Activated CD4-positive, CD25-positive, alpha-beta regulatory T cell treated with anti-CD3 and anti-CD28 coated beads, Interleukin-2, amount 50 U/mL, for 72 hours (primary cell): ENCODE data around the gene UFSP2.

ENCODE experiments used
- DNase-seq: peaks from one replicate; pipeline ENCODE4 v3.0.0; 2021

Gene UFSP2, protein sequence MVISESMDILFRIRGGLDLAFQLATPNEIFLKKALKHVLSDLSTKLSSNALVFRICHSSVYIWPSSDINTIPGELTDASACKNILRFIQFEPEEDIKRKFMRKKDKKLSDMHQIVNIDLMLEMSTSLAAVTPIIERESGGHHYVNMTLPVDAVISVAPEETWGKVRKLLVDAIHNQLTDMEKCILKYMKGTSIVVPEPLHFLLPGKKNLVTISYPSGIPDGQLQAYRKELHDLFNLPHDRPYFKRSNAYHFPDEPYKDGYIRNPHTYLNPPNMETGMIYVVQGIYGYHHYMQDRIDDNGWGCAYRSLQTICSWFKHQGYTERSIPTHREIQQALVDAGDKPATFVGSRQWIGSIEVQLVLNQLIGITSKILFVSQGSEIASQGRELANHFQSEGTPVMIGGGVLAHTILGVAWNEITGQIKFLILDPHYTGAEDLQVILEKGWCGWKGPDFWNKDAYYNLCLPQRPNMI

DNA sequence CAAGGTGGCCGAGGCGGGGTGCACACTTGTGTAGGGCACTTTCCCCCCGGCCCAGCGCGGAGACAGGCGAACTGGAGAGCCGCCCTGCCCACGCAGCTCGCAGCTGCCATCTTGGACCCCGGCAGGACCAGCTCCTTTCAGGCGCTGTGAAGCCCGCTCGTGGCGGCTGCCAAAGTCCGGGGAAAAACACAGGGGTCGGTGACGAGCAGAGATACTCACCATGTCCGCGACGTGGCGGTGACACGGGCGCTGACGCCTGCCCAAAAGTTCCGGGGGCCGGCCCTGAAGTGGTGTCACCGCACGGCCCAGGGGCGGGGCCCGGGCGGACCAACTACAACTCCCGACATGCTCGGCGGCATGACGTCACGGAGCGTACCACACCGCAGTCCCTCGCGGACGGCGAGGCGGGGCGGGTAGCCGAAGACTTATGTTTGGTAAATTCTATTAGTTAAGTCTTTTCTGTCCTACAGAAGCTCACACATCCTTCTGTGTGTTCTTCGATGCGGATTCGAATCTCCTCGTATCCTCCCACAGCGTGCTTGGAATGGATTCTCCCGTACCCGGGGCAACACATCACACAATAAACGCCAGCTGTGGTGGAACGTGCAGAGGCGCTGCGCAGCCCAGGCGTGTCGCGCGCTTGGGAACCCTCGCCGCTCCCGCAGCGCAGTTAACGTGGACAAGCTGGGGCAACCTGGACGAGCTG lies at the start of gene UFSP2:
Gene UFSP2, minus strand, starts transcription at position 318 of the 706 bp plus-strand sequence. Its CDS starts 96 bp downstream, at position 222.
- DNase-seq: peak; percentile 91

DNA sequence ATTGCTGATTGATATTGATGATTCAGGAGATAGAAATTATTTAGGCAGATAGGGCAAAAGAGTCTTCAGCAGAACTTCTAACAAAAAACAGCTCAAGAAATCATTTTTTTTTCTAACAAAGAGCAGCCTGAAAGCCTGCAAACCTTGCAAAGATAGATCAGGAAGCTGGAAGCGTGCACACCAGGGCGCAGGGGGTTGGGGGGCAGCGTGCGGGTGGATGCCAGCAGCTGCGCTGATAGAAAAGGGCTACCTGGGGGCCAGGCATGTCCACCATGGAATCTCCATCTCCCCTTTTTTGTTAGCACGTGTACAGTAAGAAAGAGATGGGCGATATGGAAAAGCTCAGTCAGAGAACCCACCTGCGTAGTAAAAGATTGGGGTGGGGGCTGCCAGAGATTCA lies 47.5 kb upstream of the UFSP2 start:
- DNase-seq: no peak

DNA sequence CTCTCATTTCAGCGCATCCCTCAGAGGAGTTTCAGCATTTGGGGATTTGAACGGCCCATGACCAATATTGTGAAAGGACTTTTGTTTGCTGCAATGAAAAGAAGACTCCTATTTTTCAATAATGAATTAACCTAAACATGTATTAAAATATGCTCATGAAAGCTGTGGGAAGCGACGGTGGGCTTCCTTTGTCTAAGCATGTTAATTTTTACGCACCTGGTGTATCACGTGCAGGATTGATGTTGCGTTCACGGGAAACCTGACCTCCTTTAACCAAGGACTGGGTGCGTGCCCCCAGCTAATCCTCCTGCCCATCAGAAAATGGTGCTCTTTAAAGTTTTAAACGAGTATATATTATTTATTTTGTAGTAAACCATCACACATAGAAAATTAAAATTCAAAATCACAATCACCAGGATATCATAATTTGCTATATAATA lies 46.4 kb upstream of the UFSP2 start:
- DNase-seq: no peak

DNA sequence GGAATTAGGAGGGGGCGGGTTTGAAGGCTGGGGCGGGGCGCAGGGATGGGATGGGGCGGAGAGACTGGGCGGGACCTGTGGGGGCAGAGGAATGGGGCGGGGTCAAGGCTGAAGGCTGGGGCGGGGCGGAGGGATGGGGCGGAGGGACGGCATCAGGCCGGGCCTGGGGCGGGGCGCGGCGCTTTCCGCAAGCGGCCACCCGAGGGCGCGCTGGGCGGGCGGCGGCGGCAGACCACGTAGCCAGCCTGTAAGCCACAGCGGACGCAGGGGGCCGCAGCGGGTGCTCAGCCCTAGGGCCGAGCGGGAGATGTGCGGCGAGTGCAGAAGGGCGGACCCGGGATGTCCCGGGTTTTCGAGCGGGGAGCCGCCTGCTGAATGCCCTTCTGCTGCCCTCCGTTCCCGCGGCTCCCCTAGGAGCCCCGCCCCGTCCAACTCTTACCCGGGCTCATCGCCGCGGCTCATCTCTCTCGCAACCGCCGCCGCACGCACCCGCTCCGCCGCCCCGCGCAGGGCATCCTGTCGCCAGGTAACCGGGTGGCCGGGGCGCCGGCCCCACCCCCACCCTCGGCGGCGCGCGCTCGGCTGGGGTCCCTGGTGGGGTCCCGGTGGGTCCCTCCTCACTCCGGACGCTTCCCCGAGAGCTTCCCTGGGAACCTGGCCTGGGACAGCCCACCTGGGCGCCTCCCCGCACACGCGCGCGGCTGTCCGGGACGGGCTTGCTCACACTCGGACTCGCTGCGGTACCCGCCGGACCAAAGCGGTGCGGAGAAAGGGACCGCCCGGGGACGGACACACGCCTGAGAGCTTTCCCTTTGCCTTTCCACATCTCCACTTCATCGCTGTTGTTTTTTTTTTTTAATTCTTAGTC lies 45.7 kb upstream of the UFSP2 start, which contains the start of gene CCDC110:
Gene CCDC110, minus strand, starts transcription at position 499 of the 868 bp plus-strand sequence. Its CDS starts 50 bp downstream, at position 449.
- DNase-seq: peak; percentile 90

DNA sequence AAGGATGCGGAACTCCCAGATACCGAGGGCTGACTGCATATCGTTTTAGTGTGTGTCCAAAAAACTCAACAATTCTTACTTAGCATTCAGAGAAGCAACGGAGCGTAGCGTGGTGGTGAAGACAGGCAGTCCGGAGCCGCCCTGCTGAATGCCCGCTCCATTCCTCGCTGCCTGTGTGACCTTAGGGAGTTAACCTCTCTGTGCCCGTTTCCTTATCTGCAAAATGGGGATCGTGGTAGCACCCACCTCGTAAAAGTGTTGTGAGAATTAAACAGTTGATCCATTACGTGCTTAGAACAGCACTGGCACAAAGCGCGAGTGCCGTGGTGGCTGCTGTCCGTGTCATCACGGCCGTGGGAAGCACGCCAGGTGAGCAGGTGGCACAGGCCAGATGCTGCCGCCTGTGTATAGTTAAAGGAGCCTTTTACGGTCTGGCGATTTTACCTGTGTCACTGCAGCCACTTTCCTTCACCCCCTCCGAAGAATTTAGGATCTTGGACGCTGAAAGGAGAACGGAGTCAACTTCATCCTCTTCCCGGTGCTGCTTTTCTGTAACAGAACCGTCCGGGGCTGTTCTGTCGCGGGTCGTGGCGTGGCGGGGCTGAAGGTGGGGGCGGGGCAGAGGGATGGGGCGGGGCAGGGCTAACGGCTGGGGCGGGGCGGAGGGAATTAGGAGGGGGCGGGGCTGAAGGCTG lies 44.9 kb upstream of the UFSP2 start:
- DNase-seq: no peak

DNA sequence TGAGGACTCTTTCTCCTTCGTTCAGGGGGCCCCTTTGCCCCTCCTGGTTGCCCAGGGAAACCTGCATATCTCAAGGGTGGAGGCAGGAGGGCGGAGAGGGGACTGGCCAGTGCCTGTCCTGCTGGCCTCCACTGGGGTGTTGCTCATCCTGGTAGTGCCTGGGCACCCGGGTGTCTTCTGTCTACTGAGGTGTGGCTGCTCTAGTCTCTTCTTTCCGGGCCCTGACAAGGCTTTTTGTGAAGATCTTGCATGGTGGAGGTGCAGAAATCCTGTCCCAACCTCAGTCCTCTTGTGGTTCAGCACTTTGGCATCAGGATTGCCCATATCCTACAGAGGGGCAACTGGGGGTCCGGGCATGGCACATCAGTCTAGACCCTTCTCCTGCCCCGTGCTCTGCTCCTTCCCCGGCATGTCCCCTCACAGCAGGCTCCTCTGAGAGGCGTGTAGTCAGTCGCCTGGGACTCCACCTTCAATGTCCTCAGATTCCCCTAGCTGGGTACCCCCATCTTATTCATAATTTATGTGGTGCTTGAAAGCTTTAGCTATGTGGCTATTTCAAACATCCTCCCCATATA lies 43.9 kb upstream of the UFSP2 start:
- DNase-seq: no peak

DNA sequence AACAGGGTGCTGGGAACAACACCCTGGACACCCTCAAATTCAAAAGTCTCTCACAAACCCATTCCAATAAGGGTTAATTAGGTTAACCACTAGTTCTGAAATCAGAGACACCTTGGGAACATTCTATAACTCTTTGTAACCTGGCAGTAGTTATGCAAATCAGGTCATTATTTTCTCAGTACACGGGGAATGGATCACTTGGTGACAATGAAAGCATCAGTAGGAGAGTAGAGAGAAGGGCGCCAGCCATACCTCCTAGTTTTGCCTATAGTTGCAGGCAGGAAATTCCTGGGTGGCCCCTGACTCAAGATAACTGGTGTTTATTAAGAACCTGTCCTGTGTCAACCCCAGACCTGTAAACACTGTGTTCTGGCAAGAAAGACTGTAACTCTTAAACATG lies 43.2 kb upstream of the UFSP2 start:
- no peak for DNase-seq

DNA sequence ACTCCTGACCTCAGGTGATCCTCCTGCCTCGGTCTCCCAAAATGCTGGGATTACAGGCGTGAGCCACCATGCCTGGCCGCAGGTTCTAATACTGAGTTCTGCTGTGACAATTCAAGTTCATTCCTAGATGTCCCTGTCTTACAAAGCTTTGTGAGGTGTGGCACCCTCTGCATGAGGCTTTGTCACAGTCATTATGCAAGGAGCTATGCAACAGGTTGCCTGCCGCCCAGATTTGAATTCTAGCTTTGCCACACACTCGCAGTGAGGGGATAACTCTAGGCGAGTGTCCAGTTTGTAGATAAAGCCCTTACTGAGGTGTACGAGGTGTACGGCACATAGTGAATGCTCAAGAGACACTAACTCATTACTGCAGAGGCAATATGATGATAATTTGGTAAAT lies 42.2 kb upstream of the UFSP2 start:
- no peak for DNase-seq

DNA sequence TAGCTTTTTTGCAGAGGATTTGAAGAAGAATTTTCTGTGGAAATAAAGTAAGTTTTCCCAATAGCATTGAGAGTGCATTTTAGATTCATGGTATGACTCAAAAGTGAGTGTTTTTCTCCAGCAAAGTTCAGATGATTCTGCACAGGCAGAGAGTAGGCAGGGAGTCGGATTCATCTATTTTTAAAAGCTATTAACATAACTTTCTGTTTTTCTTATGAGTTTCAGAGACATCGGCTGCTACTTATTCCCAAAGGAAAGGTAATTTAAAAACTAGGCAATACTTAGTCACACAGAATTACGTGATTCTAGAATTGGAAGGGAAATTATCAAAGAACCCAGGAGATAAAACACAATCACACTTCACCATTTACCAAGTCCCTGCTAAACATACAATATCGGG lies 41.3 kb upstream of the UFSP2 start:
- no peak for DNase-seq

DNA sequence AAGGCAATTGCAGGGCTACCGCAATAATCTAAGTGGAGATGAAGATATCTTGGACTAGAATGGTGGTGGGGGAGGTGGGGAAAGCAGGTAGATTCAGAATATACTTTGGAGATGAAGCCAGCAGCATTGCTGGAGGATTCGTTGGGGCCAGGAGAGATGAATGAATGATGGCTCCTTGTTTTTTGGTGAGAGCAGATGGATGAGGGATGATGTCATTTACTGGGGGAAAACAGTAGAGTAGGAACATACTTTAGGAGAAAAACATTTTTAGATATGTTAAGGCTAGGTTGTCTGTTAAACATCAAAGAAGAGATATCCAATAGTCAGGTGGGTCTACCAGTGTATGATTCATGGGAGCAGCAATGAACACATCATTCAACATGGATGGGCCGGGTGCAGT lies 39.9 kb upstream of the UFSP2 start:
- no peak for DNase-seq

DNA sequence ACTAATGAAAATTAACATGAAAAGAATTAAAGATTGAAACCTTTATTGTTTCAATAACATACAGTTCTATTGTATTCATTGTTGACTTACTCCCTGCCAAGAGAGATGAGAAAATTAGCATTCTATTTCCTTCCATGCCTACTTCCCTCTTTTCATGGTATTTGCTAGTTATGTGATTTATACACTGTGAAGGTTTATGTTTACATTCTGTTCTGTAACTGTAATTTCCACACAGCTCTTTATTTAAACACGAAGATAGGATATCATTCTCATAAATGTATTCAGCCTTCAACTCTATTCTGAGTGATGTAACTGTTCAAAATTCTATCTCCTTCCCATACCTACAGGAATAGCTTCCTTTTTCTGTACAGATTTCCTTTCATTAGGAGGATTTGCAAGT lies 39.1 kb upstream of the UFSP2 start:
- no peak for DNase-seq

DNA sequence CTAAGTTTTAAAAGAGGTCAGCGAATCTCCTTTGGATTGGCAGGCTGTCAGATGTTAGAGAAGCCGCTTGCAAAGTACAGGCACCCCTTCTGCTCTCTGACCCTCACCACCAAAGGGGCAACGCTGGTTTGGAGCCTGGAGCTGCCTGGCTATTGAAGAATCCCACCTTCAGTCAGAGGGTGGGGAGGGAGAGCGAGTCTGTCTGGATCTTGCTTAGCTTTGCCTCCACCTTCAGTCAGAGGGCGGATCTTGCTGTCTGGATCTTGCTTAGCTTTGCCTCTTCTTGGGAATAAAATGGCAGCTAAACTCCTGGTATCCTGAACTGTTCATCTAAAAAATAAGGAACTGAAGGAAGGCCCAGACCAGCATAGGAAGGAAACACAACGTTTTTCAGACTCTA lies 38.4 kb upstream of the UFSP2 start:
- no peak for DNase-seq

DNA sequence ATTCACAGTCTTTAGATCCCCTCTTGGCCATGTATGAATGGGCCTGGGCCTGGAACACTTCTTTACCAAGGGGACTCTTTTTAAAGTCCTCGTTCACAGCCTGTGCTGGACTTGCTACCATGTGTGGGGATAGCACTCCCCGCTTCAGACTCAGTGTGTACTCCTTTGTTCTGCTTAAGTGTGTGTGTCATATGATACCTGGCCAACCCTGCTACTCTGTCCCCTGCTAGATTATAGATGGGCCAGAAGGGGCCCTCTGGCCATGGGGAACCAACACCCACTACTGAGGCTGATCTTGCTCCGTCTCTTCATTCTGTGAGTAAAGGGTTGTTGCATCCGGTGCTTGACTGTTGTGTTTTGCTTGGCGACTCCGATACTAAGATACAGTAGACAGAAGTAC lies 37.8 kb upstream of the UFSP2 start:
- no peak for DNase-seq

DNA sequence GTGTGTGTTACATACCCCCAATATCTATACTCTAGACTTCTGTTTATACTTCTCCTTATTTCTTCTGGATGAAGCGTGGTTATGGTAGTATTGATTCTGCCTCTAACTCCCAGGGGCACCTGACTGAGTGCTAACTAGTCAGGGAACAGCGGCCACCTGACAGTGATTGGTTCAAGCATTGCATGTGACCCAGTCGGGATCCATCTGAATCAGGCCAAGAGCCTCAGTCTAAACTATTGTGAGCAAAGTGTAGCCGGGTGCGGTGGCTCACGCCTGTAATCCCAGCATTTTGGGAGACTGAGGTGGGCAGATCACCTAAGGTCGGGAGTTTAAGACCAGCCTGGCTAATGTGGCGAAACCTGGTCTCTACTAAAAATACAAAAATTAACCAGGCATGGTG lies 35.8 kb upstream of the UFSP2 start:
- no peak for DNase-seq

DNA sequence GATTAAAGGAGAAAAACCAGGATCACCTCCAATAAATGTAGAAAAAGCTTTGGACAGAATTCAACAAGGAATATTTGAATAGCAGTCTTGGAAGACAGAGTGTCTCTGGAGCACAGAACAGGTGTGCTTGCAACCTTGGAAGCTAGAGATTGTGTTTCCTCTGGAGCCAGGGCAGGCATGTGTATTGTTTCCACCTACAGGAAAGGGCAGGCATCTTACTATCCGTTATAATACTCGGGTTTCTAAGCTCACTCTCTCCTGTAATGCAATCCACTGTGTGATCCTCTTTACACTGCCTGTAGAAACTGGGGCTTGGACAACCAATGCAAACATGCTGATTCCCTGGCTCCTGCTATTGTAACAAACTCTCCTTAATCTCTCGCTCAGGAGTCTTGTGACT lies 31.4 kb upstream of the UFSP2 start:
- DNase-seq: no peak

DNA sequence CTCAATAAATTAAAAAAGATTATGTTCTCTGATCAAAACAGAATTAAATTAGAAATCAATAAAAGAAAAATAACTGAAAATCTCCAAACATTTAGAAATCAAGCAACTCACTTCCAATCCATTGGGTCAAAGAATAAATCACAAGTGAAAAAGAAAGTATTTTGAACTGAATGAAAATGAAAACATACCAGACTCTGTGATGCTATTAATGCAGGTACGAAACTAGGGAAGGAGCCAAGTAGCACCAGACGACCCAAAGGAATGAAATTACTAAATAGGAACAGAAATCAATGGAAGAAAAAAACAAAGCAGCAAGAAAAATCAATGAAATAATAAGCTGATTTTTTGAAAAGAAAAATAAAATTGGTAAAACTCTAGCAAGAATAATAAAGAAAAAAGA lies 30.4 kb upstream of the UFSP2 start:
- DNase-seq: no peak

DNA sequence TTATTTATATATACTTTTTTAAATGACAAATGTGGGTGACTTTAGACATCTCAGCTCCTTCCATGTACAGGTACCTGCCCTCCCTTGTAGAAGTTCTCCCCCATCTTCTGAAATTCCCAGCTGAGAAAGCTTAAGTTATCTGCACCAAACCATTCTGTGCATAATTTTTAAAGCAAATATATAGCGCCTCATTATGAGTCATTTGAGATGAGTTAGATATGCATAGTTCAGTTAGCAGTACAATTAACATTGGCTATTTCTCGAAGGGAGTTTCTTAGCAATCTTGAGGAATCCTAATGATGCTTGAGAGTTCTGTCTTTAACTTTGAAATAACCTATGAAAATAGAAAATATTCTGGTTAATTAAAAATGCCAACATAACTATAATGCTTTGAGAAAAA lies 19.4 kb upstream of the UFSP2 start:
- DNase-seq: no peak

DNA sequence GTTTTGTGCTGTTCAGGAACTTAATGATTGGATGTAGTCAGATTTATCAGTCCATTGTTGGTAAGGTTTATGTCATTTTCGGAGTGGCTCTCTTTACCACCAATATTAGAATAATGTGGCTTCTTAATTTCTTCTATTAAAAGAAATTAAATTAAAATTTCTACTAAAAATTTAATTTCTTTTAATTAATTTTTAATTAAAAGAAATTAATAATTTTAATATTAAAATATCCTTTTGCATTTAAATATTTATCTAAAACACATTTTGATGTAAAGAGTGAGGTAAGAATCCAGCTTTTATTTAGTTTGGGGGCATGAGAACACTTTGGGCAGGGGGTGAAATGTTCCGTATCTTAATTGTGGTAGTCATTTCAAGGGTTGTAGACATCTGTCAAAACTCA lies 15.7 kb upstream of the UFSP2 start:
- DNase-seq: no peak

DNA sequence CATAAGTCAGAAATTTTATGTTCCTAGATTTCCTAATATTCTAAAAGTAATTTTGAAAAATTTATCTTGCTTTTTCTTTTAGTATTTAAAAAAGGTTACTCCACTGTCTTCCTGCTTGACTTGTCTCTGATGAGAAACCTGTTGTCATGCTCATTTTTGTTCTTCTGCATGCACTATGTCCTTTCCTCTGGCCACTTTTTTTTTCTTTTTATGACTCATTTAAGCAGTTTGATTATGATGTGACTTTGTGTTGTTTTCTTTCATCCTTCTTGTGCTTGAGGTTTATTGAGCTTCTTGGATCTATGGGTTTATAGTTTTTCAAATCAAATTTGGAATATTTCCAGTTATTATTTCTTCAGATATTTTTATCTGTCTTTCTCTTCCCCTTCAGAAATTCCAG lies 12.0 kb upstream of the UFSP2 start:
- DNase-seq: no peak

DNA sequence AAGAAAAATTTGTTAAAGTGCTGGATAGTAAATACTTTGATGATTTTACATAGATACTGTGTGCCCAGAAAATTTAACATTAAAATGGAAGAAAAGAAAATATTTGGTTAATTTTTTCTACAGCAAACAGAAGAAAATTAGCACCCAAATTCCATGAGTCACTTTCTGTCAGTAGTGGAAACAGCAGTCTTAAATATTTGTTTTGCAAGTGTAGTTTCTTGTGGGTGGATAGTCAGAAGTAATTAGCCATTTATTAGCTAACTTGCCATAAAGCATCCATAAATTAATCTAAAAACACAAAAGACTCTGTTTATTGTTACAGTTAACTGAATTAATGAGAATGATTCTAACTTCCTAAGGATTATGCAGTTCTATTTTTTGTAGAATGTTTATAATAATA lies 9.7 kb upstream of the UFSP2 start:
- no peak for DNase-seq

DNA sequence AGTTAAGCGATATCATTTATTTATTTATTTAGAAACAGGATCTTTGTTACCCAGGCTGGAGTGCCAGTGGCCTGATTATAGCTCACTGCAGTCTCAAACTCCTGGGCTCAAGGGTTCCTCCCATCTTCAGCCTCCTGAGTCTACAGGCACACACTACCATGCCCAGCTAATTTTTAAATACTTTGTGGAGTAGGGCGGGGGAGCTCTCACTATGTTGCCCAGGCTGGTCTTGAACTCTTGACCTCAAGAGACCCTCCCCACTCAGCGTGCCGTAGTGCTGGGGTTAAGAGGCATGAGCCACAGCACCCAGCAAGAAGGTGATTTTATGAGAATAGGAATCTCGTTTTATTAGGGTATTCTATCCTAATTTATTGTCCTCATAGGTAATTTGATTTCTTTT lies 3.9 kb upstream of the UFSP2 start:
- no peak for DNase-seq

DNA sequence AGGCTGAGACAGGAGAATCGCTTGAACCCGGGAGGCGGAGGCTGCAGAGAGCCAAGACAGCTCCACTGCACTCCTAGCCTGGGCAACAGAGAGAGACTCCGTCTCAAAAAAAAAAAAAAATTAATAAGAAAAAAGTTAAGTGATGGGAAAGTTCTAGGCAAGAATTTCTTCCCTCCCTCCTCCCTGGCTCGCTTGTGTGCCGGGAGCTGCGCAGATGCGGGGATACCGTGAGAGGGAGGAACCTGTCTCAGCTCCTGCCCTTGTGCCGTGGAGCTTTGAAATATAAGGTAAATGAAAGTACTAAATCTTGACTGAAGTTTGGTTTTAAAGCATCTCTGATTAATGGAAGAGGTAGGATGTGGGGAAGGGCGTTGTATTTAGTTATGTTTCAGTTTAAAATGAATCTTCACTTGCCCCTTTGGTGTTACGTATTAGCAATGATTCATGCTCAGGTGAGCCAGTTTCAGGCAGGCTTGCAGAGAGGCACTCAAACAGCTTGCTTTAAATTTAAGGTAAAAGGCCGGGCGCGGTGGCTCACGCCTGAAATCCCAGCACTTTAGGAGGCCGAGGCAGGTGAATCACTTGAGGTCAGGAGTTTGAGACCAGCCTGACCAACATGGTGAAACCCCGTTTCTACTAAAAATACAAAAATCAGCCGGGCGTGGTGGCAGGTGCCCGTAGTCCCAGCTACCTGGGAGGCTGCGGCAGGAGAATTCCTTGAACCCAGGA lies 1.4 kb upstream of the UFSP2 start:
- DNase-seq: no peak
